Left ventricle myocardium inferior (tissue), 1 donor: Measurements from ENCODE around the gene LDLRAD4. TPM values are rescaled to one million over a fixed set of nuclear protein-coding genes. Genes with fewer than 3 reads are reported as not detected.
A peak's percentile ranks its signal among the peaks of the same experiment; 100 is the strongest.

ENCODE experiments used
- DNase-seq: peaks from one replicate; pipeline ENCODE4 v3.0.0-alpha.2; 2020
- H3K27ac ChIP-seq: fragments of 200-600 bp; replicated peaks from 2 replicates; pipeline ENCODE4 v1.8.0; 2021
- H3K27me3 ChIP-seq: fragments of 200-600 bp; 2 replicates; pipeline ENCODE4 v1.8.0; 2021; ENCODE audit warnings: low read depth
- H3K36me3 ChIP-seq: fragments of 200-600 bp; 2 replicates; pipeline ENCODE4 v1.8.0; 2021
- H3K4me1 ChIP-seq: fragments of 200-600 bp; 2 replicates; pipeline ENCODE4 v1.8.0; 2021
- H3K4me3 ChIP-seq: fragments of 200-600 bp; 2 replicates; pipeline ENCODE4 v1.8.0; 2021; ENCODE audit warnings: mild to moderate bottlenecking, moderate library complexity
- H3K9me3 ChIP-seq: fragments of 200-600 bp; replicated peaks from 2 replicates; pipeline ENCODE4 v1.8.0; 2021
- CTCF ChIP-seq: fragments of 200-600 bp; IDR thresholded peaks from 2 replicates; pipeline ENCODE4 v1.8.0; 2021; ENCODE audit warnings: antibody characterized with exemption, mild to moderate bottlenecking, borderline replicate concordance
- intact Hi-C: fragments of 100-400 bp; cut with micrococcal nuclease; formaldehyde crosslinking; loops from one replicate; pipeline ENCODE4 v1.11.0; 2022
- total RNA-seq: library from RNA; stranded (reverse); fragmentation: NEBNext Ultra II Directional; extraction: Animal tissue kit (Norgen Biotek cat#: 25700); gene quantifications from one replicate; pipeline ENCODE4 v1.2.1, GENCODE V29; 2021
- donor health status: DM: no; HTN: yes; CAD: no; lungs with severe emphysema.

LDLRAD4 gene
- total RNA-seq, 1 donor from 2014 or later = 43.3 TPM

GRCh38 chr18:13585379-13586153 lies 367.0 kb downstream of the LDLRAD4 start:
- H3K9me3 ChIP-seq = no peaks in the 10 kb centered on the region
- intact Hi-C loops = no loop called here
- peak overlapping the region; percentile 59 for H3K27ac ChIP-seq
- no peaks in the 10 kb centered on the region for H3K27me3 ChIP-seq
- no peak overlapping the region for H3K4me3 ChIP-seq
- no peak for TF ChIP-seq CTCF
- no peaks in the 10 kb centered on the region for H3K36me3 ChIP-seq
- no peak for DNase-seq
- peaks cover 33% of the 10 kb centered on the region for H3K4me1 ChIP-seq

- no peak overlapping the region for H3K27ac ChIP-seq
- no peaks in the 10 kb centered on the region for H3K27me3 ChIP-seq
- H3K4me3 ChIP-seq = no peak overlapping the region
- no peaks in the 10 kb centered on the region for H3K36me3 ChIP-seq
- H3K9me3 ChIP-seq = no peaks in the 10 kb centered on the region
- peaks cover 38% of the 10 kb centered on the region for H3K4me1 ChIP-seq
- intact Hi-C loops = no loop called here
- DNase-seq = no peak
- no peak for TF ChIP-seq CTCF
Measured at GRCh38 chr18:13587001-13587400, 368.4 kb downstream of the LDLRAD4 start.

GRCh38 chr18:13587477-13587876 lies 368.9 kb downstream of the LDLRAD4 start:
- no peak for TF ChIP-seq CTCF
- no peak for DNase-seq
- intact Hi-C loops = no loop called here
- H3K27me3 ChIP-seq = no peaks in the 10 kb centered on the region
- H3K27ac ChIP-seq = no peak overlapping the region
- peaks cover 43% of the 10 kb centered on the region for H3K4me1 ChIP-seq
- no peaks in the 10 kb centered on the region for H3K9me3 ChIP-seq
- H3K4me3 ChIP-seq = no peak overlapping the region
- no peaks in the 10 kb centered on the region for H3K36me3 ChIP-seq

- DNase-seq = no peak
- H3K9me3 ChIP-seq = no peaks in the 10 kb centered on the region
- intact Hi-C loops = no loop called here
- H3K27me3 ChIP-seq = no peaks in the 10 kb centered on the region
- H3K36me3 ChIP-seq = no peaks in the 10 kb centered on the region
- TF ChIP-seq CTCF = no peak
- no peak overlapping the region for H3K27ac ChIP-seq
- H3K4me3 ChIP-seq = no peak overlapping the region
- peaks cover 47% of the 10 kb centered on the region for H3K4me1 ChIP-seq
Measured at GRCh38 chr18:13587937-13588336, 369.4 kb downstream of the LDLRAD4 start.

- Histone ChIP-seq H3K9me3 (no peaks in the 10 kb centered on the region), H3K4me3 (no peak overlapping the region), H3K27ac (no peak overlapping the region), H3K4me1 (peaks cover 39% of the 10 kb centered on the region), H3K36me3 (no peaks in the 10 kb centered on the region), H3K27me3 (no peaks in the 10 kb centered on the region)
- intact Hi-C loops = no loop called here
- no peak for DNase-seq
- TF ChIP-seq CTCF = no peak
Measured at GRCh38 chr18:13589316-13589715, 370.8 kb downstream of the LDLRAD4 start.
